GM19193 (cell line): ENCODE measurements around the gene NIBAN1.

Experiments used
- POLR2A ChIP-seq: IDR thresholded peaks from 4 replicates; pipeline ENCODE4 v1.6.1; 2011; ENCODE audit not compliant: insufficient read depth, insufficient read length; ENCODE audit errors: extremely low read depth

NIBAN1 gene

GRCh38 chr1:184980726-184981125 lies 6.4 kb upstream of the NIBAN1 start:
- TF ChIP-seq POLR2A = no peak

DNA sequence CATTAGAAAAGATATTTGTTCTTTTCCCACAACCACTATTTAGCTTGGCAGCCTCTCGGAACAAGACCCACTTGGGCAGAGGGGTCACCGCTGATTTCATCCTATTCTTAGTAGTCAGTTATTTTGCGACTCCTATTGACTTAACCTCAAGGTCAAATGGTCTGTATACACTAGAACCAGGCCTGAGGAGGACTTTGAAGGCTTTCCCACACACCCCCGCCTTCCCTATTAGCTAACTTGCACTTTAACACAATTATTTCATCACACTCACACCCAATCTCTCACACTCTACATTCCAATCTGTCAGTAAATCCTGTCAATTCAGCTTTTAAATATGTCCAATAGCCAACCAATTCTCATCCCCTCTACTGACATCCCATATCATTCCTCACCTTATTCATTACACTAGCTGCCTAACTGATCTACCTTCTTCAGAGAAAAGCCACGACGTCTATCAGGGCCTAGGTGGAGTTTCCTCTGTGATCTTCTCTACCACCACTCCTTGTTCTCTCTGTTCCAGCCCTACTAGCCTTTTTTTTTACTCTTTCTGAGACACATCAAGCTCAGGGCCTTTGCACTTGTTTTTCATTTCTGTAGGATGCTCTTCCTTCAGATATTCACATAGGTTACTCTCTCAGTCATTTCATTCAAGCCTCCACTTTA lies 1.0 kb upstream of the NIBAN1 start:
- no peak for TF ChIP-seq POLR2A

GRCh38 chr1:184974837-184975115 lies 468 bp upstream of the NIBAN1 start:
- no peak for TF ChIP-seq POLR2A

DNA sequence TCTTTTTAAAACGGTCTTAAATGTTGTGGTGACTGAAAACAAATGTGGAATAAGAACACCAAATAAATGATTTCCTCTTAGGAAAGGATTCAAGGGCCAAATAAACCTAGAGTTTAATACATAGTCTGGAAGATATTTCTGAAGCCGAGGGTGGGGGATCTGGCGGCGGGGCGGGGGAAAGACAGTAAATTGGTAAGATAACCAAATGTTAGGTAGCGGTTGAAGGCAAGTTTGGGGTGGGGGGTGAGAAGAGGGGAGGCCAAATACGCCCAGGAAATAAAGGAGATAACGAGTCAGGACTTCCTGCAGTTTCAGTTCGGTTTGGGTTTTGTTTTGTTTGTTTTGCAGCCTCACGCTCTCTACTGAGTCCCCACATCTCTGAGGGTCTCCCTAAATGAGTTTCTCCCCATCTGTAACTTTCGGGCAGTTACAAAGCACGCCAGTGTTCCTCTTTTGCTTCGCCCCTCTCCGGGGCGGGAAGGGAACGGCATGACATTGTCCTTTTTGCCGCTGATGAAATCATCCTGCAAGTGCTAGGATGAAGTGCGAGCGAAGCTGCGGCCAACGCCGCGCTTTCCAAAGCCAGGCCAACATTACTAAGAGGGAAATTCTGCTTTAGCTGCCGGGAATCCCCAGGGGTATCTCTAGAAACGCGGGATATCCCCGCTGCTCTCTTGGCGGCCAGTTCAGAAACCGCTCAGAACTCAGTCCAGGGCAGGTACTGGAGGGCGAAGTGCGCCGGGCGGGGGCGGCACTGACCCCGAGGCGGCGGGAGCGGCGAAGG lies 844 bp downstream of the NIBAN1 start:
- no peak for TF ChIP-seq POLR2A

DNA sequence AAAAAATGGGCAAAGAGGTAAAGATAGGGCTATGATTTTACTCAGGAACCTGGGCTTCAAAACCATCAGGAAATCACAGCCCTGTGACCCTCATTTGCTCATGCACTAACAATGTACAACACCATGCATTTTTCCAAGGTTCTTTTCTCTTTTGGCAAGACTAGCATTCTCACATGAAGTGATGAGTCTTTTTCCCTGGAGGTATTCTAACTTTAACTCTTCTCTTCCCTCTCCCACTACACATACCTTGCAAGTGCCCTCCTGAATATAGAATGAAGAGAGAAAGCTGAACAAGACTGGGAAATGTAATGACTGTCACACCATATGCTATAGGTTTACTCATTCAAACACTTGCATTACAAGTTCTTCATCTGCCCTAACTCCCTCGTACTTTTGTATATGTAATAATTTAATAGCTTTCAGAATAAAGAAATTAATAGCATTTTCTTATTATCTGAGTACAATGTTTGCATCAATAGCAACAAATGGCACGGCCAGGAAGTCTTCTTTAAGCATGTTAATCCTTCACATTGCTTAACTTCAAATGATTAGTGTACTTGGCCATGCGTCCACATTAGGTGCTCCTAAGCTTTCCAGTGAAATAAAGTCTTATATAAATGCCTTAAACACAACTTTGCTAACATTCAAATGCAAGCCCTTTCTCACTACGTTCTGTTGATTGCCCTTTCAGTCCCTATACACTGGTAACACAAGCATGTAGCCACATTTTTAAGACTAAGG lies 1.8 kb downstream of the NIBAN1 start:
- TF ChIP-seq POLR2A = no peak

DNA sequence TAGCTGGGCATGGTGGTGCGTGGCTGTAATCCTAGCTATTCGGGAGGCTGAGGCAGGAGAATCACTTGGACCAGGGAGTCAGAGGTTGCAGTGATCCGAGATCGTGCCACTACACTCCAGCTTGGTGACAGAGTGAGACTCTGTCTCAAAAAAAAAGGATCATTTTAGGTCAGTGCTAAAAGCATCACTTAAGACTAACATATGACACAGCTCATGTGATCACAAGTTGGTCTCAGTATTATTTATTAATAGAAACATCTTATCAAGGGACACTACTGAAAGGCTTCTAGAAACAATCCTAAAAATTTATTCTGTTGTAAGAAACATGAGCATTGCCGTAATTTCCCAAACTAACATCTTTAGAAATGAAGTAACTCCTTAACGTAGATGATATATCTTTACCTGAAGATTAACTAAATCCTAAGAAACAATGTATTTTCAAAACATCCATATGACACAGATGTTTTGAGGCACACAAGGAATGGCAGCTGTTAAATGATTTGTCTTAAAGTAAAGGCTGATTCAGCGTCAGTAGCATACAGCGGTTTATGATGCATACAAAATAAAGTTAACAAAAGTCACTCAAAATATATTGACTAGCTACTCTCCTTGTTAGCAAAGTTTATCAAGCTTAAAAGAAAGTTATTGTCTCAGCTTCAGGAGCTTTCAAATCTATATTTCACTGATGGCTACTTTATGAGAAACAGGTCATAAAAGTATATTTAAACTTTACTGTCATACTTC lies 2.6 kb downstream of the NIBAN1 start:
- TF ChIP-seq POLR2A = no peak

DNA sequence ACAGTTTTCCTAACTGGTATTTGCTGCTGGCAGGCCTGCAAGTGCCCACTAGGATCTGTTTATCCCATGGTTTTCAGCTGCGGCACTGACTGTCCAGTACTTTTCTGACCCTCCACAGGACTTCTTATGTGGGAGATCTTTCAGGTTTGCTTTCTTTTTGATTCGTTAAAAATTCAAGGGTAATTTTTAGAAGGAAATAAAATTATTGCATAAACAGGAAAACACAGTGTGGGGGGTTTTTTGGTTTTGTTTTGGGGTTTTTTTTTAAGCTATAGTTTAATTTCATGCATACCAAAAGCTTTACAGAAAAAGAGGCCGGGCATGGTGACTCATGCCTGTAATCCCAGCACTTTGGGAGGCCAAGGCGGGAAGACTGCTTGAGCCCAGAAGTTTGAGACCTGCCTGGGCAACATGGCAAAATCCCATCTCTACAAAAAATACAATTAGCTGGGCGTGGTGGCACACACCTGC lies 3.6 kb downstream of the NIBAN1 start:
- no peak for TF ChIP-seq POLR2A

DNA sequence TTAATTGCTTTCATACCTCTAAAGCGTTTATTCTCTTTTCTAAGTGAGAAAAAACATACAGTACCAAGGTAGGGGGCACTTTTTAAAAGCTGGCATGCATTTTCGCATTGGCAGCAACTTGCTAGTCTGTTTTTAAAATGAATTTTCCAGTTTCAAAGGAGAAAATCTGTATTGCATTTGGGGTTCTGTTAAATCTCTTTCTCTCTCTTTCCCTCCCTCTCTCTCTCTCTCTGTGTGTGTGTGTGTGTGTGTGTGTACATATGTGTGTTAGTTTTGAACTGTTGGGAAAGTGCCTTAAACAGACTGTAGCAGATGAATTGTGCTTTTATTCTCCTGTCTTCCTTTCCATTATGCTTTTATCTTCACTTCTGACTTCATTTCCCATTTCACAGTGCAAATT lies 7.3 kb downstream of the NIBAN1 start:
- TF ChIP-seq POLR2A = no peak

DNA sequence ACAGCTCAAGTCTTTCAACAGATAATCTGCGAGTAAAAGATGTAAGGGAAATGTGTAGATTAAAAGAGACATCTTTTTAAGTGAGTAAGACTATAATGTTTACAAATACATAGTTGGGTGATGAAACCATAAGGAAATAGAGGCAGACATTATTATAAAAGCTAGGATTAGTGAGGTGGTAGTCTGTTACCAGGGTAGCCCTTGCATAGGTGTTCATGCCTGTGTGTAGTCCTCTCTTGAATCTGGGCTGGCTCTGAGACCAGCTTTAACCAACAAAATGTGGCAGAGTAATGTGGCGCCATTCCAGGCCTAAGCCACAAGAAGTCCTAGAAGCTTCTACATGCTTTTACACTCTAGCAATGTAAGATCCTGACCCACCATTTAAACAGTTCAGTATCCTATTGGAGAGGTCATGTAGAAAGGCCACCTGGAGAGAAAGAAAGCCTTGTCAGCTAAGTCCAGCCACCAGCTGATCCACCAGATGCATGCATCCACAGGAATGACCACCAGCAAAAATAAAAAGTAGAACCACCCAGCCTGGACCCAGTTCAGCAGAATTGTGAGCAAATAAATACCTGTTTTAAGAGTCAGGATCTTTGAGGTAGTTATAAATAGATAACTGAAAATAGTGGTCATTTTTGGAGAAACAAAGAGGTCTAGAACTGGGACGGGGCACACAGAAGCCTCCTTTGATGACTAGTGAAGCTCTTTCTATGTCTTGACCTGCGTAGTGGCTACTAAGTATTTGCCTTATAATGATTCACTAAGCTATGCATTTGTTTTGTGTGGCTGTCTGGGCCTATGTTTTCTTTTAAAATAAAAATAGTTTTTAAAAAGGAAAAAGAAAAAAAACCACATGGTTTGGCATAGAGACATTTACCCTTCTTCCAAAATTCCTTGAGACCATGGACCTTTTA lies 8.1 kb downstream of the NIBAN1 start:
- no peak for TF ChIP-seq POLR2A

- no peak for TF ChIP-seq POLR2A
Measured at GRCh38 chr1:184965439-184965838, 8.9 kb downstream of the NIBAN1 start.

GRCh38 chr1:184959626-184960025 lies 14.7 kb downstream of the NIBAN1 start:
- no peak for TF ChIP-seq POLR2A

DNA sequence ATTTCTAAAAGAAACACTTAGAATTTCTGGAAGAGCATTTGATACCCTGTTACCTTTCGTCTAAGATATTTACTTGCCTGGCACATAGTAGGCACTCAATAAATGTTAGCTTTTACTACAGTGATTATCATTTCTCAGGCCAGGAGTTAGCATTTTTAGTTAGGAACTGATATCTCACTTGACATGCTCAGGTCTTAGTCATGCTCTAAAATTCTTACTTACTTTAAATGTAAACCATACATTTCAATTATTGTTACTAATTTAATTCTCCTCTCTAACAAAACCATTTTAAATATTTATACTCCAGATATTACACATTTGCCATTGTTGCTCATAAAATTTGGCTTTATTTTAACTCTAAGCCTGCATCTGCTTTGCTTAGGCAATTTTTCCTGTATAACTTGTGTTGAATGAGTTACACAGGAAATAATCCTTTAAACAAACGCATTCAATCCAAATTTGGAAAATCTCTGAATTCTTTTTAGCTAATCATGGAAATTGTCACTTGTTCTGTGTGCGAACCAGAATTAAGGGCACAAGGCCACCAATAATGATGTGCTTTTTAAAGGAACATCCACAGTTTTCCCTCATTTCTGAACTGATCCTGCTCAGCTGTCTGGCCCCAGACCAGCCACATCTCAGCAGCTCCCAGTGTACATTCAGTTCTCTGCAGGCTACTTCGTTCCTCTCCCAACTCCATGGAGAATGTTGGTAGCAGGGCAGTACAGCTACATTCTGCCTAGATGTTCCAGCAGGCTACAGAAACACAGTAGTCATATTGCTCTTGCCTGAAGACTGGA lies 15.6 kb downstream of the NIBAN1 start:
- no peak for TF ChIP-seq POLR2A

- no peak for TF ChIP-seq POLR2A
Measured at GRCh38 chr1:184956999-184957700, 17.2 kb downstream of the NIBAN1 start.
